Colonic mucosa (tissue), 4 donors: ENCODE results near the gene TNN. TPM values are rescaled to one million over a fixed set of nuclear protein-coding genes. Genes with fewer than 3 reads are reported as not detected.

ENCODE experiments used
- DNase-seq: peaks from one replicate; pipeline ENCODE4 v3.0.0-alpha.2; 2020
- H3K27ac ChIP-seq: fragments of 200-600 bp; one replicate; pipeline ENCODE4 v1.8.0; 2021
- H3K27me3 ChIP-seq: fragments of 200-600 bp; one replicate; pipeline ENCODE4 v1.8.0; 2021
- H3K36me3 ChIP-seq: fragments of 200-600 bp; one replicate; pipeline ENCODE4 v1.8.0; 2021
- H3K4me1 ChIP-seq: fragments of 200-600 bp; one replicate; pipeline ENCODE4 v1.8.0; 2021; ENCODE audit warnings: mild to moderate bottlenecking
- H3K4me3 ChIP-seq: fragments of 200-600 bp; one replicate; pipeline ENCODE4 v1.8.0; 2021
- H3K9ac ChIP-seq, 2 donors: one replicate each; pipeline ENCODE4 v1.7.0; 2013; ENCODE audit warnings: control low read depth in 2 of 2, low read depth in 2 of 2, low read length in 2 of 2
- H3K9me3 ChIP-seq: fragments of 200-600 bp; one replicate; pipeline ENCODE4 v1.8.0; 2021
- CTCF ChIP-seq: fragments of 200-600 bp; IDR thresholded peaks from one replicate; pipeline ENCODE4 v1.8.0; 2022; ENCODE audit warnings: antibody characterized with exemption, mild to moderate bottlenecking
- intact Hi-C: fragments of 100-400 bp; cut with DNase I; formaldehyde crosslinking; loops from one replicate; pipeline ENCODE4 v1.14.1; 2022
- total RNA-seq, 2 donors: library from RNA; stranded (reverse); fragmentation: NEBNext Ultra II Directional in 1 of 2; extraction: Animal tissue kit (Norgen Biotek cat#: 25700) in 1 of 2; gene quantifications; one replicate each; pipeline ENCODE4 v1.2.1, GENCODE V29; 2021
- donor health status: healthy.
- donor health status: DM: no; HTN: no; CAD: no.
- donor health status: DM: no; HTN: no; CAD: no.

TNN gene
- total RNA-seq, 2 donors from 2014 or later: 0.07 to 0.13 TPM

DNA sequence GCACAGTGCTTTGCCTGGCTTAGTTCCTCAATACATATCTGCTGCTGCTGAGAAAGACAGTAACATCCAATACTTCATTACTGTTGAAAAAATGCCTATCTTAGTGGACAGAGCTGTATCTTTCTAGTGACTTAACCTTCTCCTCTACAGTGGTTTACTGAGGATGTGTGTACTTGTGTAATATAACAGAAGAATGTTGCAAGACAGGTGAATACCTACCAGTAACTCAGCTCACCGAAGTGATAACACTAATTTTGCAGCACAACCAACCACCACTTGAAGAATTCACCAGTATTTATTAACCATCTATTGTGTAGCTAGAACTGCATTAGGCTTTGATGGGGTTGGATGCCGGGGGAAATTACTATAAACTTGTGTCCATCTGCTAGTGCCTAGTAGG is 16.6 kb upstream of the TNN start:
- no peak for DNase-seq
- H3K4me3 ChIP-seq: no peak overlapping the region
- H3K9me3 ChIP-seq: no peaks in the 10 kb centered on the region
- H3K27me3 ChIP-seq: no peaks in the 10 kb centered on the region
- no peak for TF ChIP-seq CTCF
- no peak overlapping the region for H3K9ac ChIP-seq
- no peak overlapping the region for H3K27ac ChIP-seq
- no peaks in the 10 kb centered on the region for H3K36me3 ChIP-seq
- intact Hi-C loops: no loop called here
- H3K4me1 ChIP-seq: no peaks in the 10 kb centered on the region

GRCh38 chr1:175054736-175055135 is 12.9 kb upstream of the TNN start:
- no peaks in the 10 kb centered on the region for H3K9me3 ChIP-seq
- H3K27ac ChIP-seq: no peak overlapping the region
- DNase-seq: no peak
- H3K4me3 ChIP-seq: no peak overlapping the region
- no peak for TF ChIP-seq CTCF
- H3K4me1 ChIP-seq: no peaks in the 10 kb centered on the region
- intact Hi-C loops: no loop called here
- no peak overlapping the region for H3K9ac ChIP-seq
- H3K36me3 ChIP-seq: no peaks in the 10 kb centered on the region
- H3K27me3 ChIP-seq: no peaks in the 10 kb centered on the region

GRCh38 chr1:175062339-175062738 is 5.3 kb upstream of the TNN start:
- Histone ChIP-seq H3K27ac (no peak overlapping the region), H3K4me3 (no peak overlapping the region), H3K4me1 (no peaks in the 10 kb centered on the region), H3K9me3 (no peaks in the 10 kb centered on the region), H3K27me3 (no peaks in the 10 kb centered on the region), H3K36me3 (no peaks in the 10 kb centered on the region), H3K9ac (no peak overlapping the region)
- no peak for TF ChIP-seq CTCF
- intact Hi-C loops: no loop called here
- no peak for DNase-seq

DNA sequence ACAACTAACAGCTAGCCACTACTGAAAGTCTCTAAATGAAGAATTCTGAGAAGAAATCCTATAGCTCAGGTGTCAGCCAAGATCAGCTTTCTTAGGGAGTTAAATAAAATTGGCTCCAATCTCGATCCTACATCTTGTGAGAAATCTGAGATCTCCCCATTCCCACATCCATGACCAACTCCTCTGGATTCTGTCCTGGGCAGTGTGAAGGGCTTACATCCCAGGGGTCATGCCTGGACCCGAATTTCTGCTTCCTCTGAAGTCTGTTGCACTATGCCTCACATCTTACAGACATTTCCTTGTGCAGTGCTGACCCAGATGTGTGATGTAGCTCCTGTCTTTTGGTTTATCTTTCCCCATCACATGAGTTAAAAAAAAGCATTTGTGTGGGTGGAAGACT is 4.8 kb upstream of the TNN start:
- no peak overlapping the region for H3K4me3 ChIP-seq
- H3K9ac ChIP-seq: no peak overlapping the region
- H3K36me3 ChIP-seq: no peaks in the 10 kb centered on the region
- TF ChIP-seq CTCF: no peak
- DNase-seq: no peak
- no peaks in the 10 kb centered on the region for H3K9me3 ChIP-seq
- intact Hi-C loops: no loop called here
- no peaks in the 10 kb centered on the region for H3K27me3 ChIP-seq
- H3K4me1 ChIP-seq: no peaks in the 10 kb centered on the region
- H3K27ac ChIP-seq: no peak overlapping the region

DNA sequence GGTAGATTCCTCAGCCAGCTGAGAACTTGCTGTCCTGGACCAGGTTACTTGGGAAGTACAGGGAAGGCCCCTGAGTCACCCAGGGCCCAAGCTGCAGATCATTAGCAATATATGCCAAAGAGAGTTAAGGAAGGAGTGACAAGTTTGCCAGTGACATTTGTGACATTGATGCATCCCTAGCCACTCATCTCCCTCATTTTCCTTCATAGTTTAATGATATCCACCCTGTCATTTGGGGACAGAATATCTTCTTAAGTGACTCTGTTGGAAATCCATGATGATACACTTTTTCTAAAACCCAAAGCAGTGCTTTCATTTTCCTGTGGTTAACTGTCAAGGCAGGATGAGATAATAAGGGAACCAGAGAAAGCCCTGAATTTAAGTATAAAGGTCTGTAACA is 3.2 kb downstream of the TNN start:
- H3K4me3 ChIP-seq: no peak overlapping the region
- DNase-seq: no peak
- intact Hi-C loops: no loop called here
- no peak overlapping the region for H3K9ac ChIP-seq
- H3K27ac ChIP-seq: no peak overlapping the region
- H3K4me1 ChIP-seq: no peaks in the 10 kb centered on the region
- H3K27me3 ChIP-seq: no peaks in the 10 kb centered on the region
- H3K9me3 ChIP-seq: no peaks in the 10 kb centered on the region
- H3K36me3 ChIP-seq: no peaks in the 10 kb centered on the region
- no peak for TF ChIP-seq CTCF
